ENCODE data around the gene CEBPE. TPM values are rescaled to one million over a fixed set of nuclear protein-coding genes. Genes with fewer than 3 reads are reported as not detected.

CEBPE gene
- total RNA-seq, 1 experiment from 2014 or later: not detected

DNA sequence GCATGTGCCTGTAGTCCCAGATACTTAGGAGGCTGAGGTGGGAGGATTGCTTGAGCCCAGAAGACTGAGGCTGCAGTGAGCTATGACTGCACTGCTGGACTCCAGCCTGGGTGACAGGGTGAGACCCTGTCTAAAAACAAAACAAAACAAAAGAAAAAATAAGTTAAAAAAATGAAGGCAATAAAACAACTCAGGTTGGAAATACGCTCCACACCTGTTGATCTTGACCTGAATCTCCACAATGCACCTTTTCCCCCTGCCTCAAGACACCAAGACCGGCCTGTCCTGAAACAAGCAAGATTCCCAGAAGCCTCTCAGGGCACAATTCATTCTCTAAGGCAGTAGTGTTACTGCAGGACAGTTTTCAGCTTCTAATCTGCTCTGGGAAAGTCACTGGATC, 20.8 kb upstream of the CEBPE start:
- intact Hi-C loops (cut with micrococcal nuclease; ENCODE audit: unreplicated experiment): no loop called here
- Histone ChIP-seq H3K9me3 (ENCODE audit: insufficient read depth, low read depth) (no peaks in the 10 kb centered on the region), H3K9me2 (ENCODE audit: insufficient read depth) (no peaks in the 10 kb centered on the region), H3K4me2 (no peak overlapping the region), H3K79me2 (ENCODE audit: low read depth) (no peaks in the 10 kb centered on the region), H2AFZ (no peak overlapping the region), H3K36me3 (ENCODE audit: low read depth) (no peaks in the 10 kb centered on the region), H3K4me1 (replicated peaks; ENCODE audit: insufficient read depth) (peaks cover 22% of the 10 kb centered on the region), H3K4me3 (no peak overlapping the region), H3K27me3 (ENCODE audit: insufficient read depth, low read depth) (no peaks in the 10 kb centered on the region), H3K27ac (no peak overlapping the region), H3F3A (ENCODE audit: insufficient read depth, low read depth) (no peaks in the 10 kb centered on the region), H4K20me1 (ENCODE audit: insufficient read depth) (no peaks in the 10 kb centered on the region)
- BruUV-seq (replicated peaks): no TSS peak
- ChIA-PET CTCF (no interaction called here), POLR2A (ENCODE audit: unreplicated experiment) (no interaction called here)
- no peak for DNase-seq
- TF ChIP-seq, protein P1, sequence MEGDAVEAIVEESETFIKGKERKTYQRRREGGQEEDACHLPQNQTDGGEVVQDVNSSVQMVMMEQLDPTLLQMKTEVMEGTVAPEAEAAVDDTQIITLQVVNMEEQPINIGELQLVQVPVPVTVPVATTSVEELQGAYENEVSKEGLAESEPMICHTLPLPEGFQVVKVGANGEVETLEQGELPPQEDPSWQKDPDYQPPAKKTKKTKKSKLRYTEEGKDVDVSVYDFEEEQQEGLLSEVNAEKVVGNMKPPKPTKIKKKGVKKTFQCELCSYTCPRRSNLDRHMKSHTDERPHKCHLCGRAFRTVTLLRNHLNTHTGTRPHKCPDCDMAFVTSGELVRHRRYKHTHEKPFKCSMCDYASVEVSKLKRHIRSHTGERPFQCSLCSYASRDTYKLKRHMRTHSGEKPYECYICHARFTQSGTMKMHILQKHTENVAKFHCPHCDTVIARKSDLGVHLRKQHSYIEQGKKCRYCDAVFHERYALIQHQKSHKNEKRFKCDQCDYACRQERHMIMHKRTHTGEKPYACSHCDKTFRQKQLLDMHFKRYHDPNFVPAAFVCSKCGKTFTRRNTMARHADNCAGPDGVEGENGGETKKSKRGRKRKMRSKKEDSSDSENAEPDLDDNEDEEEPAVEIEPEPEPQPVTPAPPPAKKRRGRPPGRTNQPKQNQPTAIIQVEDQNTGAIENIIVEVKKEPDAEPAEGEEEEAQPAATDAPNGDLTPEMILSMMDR (conservative IDR thresholded peaks at IDR 0.05): no peak
- TF ChIP-seq EZH2 (IDR thresholded peaks at IDR 0.05; ENCODE audit: low read depth): no peak

DNA sequence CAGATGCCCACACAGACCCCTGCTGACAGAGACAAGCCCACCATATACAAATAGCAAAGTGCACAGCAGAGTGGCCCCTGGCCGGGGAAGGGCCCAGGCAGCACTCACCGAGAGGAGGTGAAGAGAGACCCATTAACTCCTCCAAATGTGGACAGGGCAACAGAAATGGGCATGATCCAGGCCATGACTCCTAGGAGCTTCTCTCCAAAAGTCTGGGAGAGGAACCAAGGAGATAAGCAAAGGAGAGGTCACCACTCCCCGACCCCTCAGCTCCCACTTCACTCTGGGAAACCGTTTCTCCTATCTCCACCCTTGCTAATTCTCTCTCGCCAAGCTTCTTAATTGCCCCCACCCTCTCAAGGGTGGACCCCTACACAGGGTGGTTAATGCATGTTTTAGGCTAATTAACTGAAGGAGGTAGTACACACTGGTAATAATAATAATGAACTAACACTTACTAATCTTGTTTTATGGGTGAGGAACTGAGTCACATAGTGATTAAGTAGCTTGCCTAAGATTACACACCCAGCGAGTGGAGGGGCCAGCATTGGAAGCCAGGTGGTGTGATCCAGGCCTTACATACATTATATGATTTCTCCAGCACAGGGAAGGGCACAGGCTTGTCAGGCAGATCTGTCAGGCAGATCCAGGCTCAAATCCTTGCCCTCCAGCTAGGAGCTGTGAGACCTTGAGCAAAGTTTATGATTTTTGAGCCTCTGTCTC, 18.9 kb upstream of the CEBPE start:
- H3K79me2 ChIP-seq (ENCODE audit: low read depth): no peaks in the 10 kb centered on the region
- H3K4me3 ChIP-seq: no peak overlapping the region
- no peak for TF ChIP-seq EZH2 (IDR thresholded peaks at IDR 0.05; ENCODE audit: low read depth)
- TF ChIP-seq, protein P1 (conservative IDR thresholded peaks at IDR 0.05): no peak
- H3K27me3 ChIP-seq (ENCODE audit: insufficient read depth, low read depth): no peaks in the 10 kb centered on the region
- H4K20me1 ChIP-seq (ENCODE audit: insufficient read depth): no peaks in the 10 kb centered on the region
- no peak overlapping the region for H2AFZ ChIP-seq
- no peaks in the 10 kb centered on the region for H3K9me3 ChIP-seq (ENCODE audit: insufficient read depth, low read depth)
- H3K9me2 ChIP-seq (ENCODE audit: insufficient read depth): no peaks in the 10 kb centered on the region
- no peak overlapping the region for H3K27ac ChIP-seq
- H3K4me1 ChIP-seq (replicated peaks; ENCODE audit: insufficient read depth): peaks cover 19% of the 10 kb centered on the region
- no peaks in the 10 kb centered on the region for H3F3A ChIP-seq (ENCODE audit: insufficient read depth, low read depth)
- H3K36me3 ChIP-seq (ENCODE audit: low read depth): no peaks in the 10 kb centered on the region
- H3K4me2 ChIP-seq: no peak overlapping the region
- ChIA-PET POLR2A (ENCODE audit: unreplicated experiment) (no interaction called here), CTCF (no interaction called here)
- intact Hi-C loops (cut with micrococcal nuclease; ENCODE audit: unreplicated experiment): no loop called here
- no TSS peak for BruUV-seq (replicated peaks)
- DNase-seq: no peak

DNA sequence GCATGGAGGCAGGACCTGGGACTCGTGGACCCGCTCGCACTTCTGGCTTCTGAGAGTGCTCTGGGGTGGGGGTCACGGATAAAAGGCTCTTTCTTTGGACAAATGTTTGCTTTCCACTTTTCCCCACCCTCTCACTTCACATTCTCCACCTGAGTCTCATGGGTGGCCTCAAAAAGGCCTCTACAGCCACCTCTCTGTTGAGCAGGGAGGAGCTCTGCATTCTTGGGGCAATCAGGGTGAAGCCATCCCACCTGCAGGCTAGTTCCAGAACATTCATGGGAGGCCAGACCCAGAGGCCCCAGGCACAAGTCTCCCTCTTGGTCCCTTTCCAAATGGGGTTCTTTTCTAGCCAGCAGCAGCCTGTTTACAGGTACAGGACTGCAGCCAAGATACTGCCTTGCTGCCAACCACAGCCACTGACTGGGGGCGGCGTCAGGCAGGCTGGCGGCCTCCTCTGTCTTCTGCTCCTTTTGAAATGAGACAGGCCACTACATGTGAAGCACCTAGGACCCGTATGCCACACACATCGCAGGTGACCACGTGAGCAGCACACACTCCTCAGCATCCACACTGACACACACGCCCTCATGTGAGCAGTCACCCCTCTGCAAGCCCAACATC, 18.2 kb upstream of the CEBPE start:
- Histone ChIP-seq H3F3A (ENCODE audit: insufficient read depth, low read depth) (no peaks in the 10 kb centered on the region), H3K9me2 (ENCODE audit: insufficient read depth) (no peaks in the 10 kb centered on the region), H3K27ac (no peak overlapping the region), H3K4me1 (replicated peaks; ENCODE audit: insufficient read depth) (peaks cover 13% of the 10 kb centered on the region), H3K36me3 (ENCODE audit: low read depth) (no peaks in the 10 kb centered on the region), H3K9me3 (ENCODE audit: insufficient read depth, low read depth) (no peaks in the 10 kb centered on the region), H3K4me2 (no peak overlapping the region), H4K20me1 (ENCODE audit: insufficient read depth) (no peaks in the 10 kb centered on the region), H3K79me2 (ENCODE audit: low read depth) (no peaks in the 10 kb centered on the region), H3K4me3 (no peak overlapping the region), H2AFZ (no peak overlapping the region), H3K27me3 (ENCODE audit: insufficient read depth, low read depth) (no peaks in the 10 kb centered on the region)
- intact Hi-C loops (cut with micrococcal nuclease; ENCODE audit: unreplicated experiment): no loop called here
- no peak for DNase-seq
- ChIA-PET POLR2A (ENCODE audit: unreplicated experiment) (no interaction called here), CTCF (no interaction called here)
- BruUV-seq (replicated peaks): no TSS peak
- no peak for TF ChIP-seq EZH2 (IDR thresholded peaks at IDR 0.05; ENCODE audit: low read depth)
- TF ChIP-seq, protein P1 (conservative IDR thresholded peaks at IDR 0.05): no peak
